Measurements from ENCODE around the gene EFCAB6. TPM values are rescaled to one million over a fixed set of nuclear protein-coding genes. Genes with fewer than 3 reads are reported as not detected.

Gene EFCAB6
- total RNA-seq, 1 experiment from 2014 or later, result 0.52 TPM

DNA sequence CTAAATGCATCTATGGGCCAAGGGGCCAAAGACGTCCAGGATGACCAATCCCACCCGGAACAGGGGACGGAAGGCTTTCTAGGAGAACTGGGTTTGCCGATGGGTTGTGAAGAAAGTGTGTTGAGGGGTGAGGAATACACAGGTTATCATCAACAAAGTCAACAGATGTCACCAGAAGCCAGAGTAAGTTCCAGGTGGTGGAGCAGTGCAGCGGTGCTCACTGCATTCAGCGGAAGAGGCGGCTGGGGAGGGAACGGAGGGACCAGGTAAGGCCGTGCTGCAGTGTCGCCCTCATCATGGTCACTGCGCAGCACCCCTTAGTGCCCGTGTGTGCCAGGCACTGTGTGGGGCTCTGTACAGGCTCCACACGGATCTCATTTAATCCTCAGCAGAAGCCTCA, 176.0 kb downstream of the EFCAB6 start:
- no peak for ATAC-seq
- no peak for TF ChIP-seq CBX3 (IDR thresholded peaks at IDR 0.05; ENCODE audit: low read depth)
- no peak for TF ChIP-seq ELF1 (IDR thresholded peaks at IDR 0.05; ENCODE audit: borderline replicate concordance, low read depth)
- TF ChIP-seq YY1 (IDR thresholded peaks at IDR 0.05; ENCODE audit: extremely low read depth, insufficient replicate concordance, low read depth, low read length), result no peak
- TF ChIP-seq, protein P1, sequence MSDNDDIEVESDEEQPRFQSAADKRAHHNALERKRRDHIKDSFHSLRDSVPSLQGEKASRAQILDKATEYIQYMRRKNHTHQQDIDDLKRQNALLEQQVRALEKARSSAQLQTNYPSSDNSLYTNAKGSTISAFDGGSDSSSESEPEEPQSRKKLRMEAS (IDR thresholded peaks at IDR 0.05), result no peak
- no peak for TF ChIP-seq POLR2A (IDR thresholded peaks at IDR 0.05; ENCODE audit: borderline replicate concordance, extremely low read depth, insufficient read depth, insufficient read length)
- TF ChIP-seq, protein P2, sequence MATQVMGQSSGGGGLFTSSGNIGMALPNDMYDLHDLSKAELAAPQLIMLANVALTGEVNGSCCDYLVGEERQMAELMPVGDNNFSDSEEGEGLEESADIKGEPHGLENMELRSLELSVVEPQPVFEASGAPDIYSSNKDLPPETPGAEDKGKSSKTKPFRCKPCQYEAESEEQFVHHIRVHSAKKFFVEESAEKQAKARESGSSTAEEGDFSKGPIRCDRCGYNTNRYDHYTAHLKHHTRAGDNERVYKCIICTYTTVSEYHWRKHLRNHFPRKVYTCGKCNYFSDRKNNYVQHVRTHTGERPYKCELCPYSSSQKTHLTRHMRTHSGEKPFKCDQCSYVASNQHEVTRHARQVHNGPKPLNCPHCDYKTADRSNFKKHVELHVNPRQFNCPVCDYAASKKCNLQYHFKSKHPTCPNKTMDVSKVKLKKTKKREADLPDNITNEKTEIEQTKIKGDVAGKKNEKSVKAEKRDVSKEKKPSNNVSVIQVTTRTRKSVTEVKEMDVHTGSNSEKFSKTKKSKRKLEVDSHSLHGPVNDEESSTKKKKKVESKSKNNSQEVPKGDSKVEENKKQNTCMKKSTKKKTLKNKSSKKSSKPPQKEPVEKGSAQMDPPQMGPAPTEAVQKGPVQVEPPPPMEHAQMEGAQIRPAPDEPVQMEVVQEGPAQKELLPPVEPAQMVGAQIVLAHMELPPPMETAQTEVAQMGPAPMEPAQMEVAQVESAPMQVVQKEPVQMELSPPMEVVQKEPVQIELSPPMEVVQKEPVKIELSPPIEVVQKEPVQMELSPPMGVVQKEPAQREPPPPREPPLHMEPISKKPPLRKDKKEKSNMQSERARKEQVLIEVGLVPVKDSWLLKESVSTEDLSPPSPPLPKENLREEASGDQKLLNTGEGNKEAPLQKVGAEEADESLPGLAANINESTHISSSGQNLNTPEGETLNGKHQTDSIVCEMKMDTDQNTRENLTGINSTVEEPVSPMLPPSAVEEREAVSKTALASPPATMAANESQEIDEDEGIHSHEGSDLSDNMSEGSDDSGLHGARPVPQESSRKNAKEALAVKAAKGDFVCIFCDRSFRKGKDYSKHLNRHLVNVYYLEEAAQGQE (IDR thresholded peaks at IDR 0.05; ENCODE audit: low read depth), result no peak
- no peak for TF ChIP-seq SIN3A (IDR thresholded peaks at IDR 0.05; ENCODE audit: low read depth)
- TF ChIP-seq EZH2 (IDR thresholded peaks at IDR 0.05), result no peak
- TF ChIP-seq ZFX (IDR thresholded peaks at IDR 0.05), result no peak
- TF ChIP-seq, protein P3, sequence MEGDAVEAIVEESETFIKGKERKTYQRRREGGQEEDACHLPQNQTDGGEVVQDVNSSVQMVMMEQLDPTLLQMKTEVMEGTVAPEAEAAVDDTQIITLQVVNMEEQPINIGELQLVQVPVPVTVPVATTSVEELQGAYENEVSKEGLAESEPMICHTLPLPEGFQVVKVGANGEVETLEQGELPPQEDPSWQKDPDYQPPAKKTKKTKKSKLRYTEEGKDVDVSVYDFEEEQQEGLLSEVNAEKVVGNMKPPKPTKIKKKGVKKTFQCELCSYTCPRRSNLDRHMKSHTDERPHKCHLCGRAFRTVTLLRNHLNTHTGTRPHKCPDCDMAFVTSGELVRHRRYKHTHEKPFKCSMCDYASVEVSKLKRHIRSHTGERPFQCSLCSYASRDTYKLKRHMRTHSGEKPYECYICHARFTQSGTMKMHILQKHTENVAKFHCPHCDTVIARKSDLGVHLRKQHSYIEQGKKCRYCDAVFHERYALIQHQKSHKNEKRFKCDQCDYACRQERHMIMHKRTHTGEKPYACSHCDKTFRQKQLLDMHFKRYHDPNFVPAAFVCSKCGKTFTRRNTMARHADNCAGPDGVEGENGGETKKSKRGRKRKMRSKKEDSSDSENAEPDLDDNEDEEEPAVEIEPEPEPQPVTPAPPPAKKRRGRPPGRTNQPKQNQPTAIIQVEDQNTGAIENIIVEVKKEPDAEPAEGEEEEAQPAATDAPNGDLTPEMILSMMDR (IDR thresholded peaks at IDR 0.05 in 2 of 3, conservative IDR thresholded peaks at IDR 0.05 in 1 of 3; ENCODE audit: borderline replicate concordance in 1 of 3, insufficient read depth in 1 of 3, low read depth in 2 of 3, low read length in 2 of 3), result no peak
- TF ChIP-seq, protein P4, sequence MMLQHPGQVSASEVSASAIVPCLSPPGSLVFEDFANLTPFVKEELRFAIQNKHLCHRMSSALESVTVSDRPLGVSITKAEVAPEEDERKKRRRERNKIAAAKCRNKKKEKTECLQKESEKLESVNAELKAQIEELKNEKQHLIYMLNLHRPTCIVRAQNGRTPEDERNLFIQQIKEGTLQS (IDR thresholded peaks at IDR 0.05), result no peak
- no peak for TF ChIP-seq TCF7L2 (IDR thresholded peaks at IDR 0.05; ENCODE audit: borderline replicate concordance, extremely low read depth, insufficient read depth, insufficient read length)
- TF ChIP-seq EZH2phosphoT487 (IDR thresholded peaks at IDR 0.05; ENCODE audit: borderline replicate concordance), result no peak
- TF ChIP-seq FOSL1 (IDR thresholded peaks at IDR 0.05; ENCODE audit: low read depth), result no peak
- no peak for TF ChIP-seq EGR1 (IDR thresholded peaks at IDR 0.05; ENCODE audit: low read depth)
- TF ChIP-seq POLR2AphosphoS5 (IDR thresholded peaks at IDR 0.05; ENCODE audit: low read depth, low read length), result no peak
- TF ChIP-seq SP1 (IDR thresholded peaks at IDR 0.05; ENCODE audit: low read depth), result no peak
- Histone ChIP-seq H3K9ac (ENCODE audit: low read length) (no peak overlapping the region), H3K4me2 (ENCODE audit: low read length) (no peak overlapping the region), H3K4me3 (replicated peaks in 1 of 2; ENCODE audit: low read depth in 1 of 2, low read length in 2 of 2) (no peak overlapping the region), H3K27ac (ENCODE audit: low read depth, low read length) (no peak overlapping the region), H3K9me2 (ENCODE audit: insufficient read depth) (no peaks in the 10 kb centered on the region), H2AFZ (ENCODE audit: low read depth, low read length, poor library complexity, severe bottlenecking) (no peak overlapping the region), H3K27me3 (ENCODE audit: insufficient read depth, low read length) (0 out of 2 replicates have a peak, but pooled peaks cover 9% of the 10 kb centered on the region), H3K79me2 (ENCODE audit: insufficient read depth, low read length) (no peaks in the 10 kb centered on the region), H3K9me3 (ENCODE audit: control insufficient read depth in 1 of 2, insufficient read depth in 1 of 2, low read depth in 1 of 2, low read length in 2 of 2) (peaks cover 0 to 5% of the 10 kb centered on the region in 2 experiments; a peak in 1 of 4 replicates), H4K20me1 (ENCODE audit: insufficient read depth) (no peaks in the 10 kb centered on the region), H3K4me1 (ENCODE audit: control insufficient read depth in 1 of 2, insufficient read depth in 2 of 2, low read length in 2 of 2) (no peaks in the 10 kb centered on the region), H3K36me3 (ENCODE audit: control insufficient read depth in 1 of 2, insufficient read depth in 2 of 2, low read length in 2 of 2) (no peaks in the 10 kb centered on the region)
- ChIA-PET CTCF (no interaction called here), RAD21 (ENCODE audit: low non-redundant PET in 1 of 2, low total read pairs in 2 of 2, uncharacterized antibody in 2 of 2, unreplicated experiment in 2 of 2) (no interaction called here), POLR2A (no interaction called here)
- intact Hi-C loops (cut with micrococcal nuclease), result no loop called here
- no peak for DNase-seq (ENCODE audit: low read depth, low spot score)
- BruUV-seq (replicated peaks), result no TSS peak
